GM21576 (cell line): ENCODE data around the gene TBRG1.
"Not testable (repeated sequence)": the region's sequence is repeated elsewhere in the genome, so short reads cannot be mapped to it uniquely, and the experiment has no call there.

Experiments
- ATAC-seq: cut with Tn5 transposase; IDR thresholded peaks from one replicate; pipeline ENCODE4 v1.9.1; 2021; ENCODE audit warnings: mild to moderate bottlenecking, moderate library complexity; ENCODE audit not compliant: unreplicated experiment

Gene TBRG1, protein sequence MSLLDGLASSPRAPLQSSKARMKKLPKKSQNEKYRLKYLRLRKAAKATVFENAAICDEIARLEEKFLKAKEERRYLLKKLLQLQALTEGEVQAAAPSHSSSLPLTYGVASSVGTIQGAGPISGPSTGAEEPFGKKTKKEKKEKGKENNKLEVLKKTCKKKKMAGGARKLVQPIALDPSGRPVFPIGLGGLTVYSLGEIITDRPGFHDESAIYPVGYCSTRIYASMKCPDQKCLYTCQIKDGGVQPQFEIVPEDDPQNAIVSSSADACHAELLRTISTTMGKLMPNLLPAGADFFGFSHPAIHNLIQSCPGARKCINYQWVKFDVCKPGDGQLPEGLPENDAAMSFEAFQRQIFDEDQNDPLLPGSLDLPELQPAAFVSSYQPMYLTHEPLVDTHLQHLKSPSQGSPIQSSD

DNA sequence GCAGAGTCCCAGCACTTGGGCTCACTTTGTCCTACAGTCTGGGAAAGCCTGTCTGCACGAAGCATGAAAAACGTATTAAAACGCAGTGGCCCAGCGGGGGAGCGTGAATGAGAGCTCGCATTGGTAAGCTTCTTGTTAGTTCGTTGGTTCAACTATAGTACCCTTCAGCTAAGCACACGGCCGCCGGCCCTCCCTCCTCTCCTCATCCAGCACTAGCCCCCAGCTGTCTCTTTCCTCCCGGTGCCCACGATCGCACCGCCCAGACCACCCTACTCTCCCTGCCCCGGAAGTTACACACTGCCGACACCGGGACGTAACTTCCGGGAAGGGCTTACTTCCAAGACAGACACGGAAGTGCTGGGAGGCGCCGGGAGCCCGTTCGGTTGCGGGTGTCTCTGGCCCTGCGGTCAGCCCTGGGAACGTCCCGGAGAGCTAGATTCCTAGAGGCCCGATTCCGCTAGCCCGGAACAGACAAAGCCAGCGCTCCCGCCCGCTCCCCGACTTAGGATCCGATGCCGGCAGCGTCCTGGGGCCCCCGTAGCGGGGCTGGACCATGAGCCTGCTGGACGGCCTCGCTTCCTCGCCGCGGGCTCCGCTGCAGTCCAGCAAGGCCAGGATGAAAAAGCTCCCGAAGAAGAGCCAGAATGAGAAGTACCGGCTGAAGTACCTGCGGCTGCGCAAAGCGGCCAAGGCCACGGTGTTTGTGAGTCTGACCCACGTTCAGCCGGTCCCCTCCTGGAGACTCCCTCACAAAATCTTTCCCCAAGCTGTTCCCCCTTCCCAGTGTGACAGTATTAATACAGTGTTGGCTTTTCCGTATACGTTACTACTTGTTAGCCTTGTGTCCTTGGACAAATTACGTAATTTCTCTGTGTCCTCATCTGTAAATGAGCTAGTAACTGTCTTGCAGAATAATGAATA is at the start of gene TBRG1:
TBRG1 (plus strand) TSS at position 334 of the 921 bp plus-strand sequence; CDS start at position 554, 220 bp downstream.
- peak; percentile 100 for ATAC-seq

DNA sequence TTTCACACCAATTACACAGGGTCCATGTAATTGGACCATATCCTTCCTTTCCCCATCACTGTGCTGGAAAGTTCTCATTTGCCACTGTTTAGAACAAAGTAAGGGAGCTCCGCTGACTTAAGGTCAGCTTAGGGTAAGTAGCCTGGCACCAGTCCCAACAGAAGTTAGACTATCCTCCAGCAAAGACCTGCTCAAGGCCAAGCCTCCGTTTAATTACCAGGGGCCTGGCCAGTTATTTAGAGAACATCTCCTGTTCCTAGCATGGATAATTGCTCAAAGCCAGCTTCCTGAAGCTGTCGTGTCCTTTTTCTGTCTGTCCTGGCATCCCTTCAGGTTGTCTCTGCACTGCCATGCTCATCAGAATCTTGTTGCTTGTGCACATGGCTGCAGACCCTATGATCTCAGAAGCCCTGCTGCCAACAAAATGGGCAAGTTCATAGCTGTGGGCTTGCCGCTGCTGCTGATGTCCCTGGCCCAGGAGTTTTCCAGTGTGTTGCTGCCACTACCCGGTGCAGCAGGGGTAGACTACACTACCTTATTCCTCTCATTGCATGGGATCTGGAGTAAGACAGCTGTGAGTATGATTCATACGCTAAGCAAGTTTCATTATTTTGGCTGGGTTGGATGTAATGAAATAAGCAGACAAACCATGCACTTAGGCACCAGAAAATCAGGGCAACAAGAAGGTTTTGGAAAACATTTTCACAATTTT is 44.8 kb upstream of the TBRG1 start:
- no peak for ATAC-seq

DNA sequence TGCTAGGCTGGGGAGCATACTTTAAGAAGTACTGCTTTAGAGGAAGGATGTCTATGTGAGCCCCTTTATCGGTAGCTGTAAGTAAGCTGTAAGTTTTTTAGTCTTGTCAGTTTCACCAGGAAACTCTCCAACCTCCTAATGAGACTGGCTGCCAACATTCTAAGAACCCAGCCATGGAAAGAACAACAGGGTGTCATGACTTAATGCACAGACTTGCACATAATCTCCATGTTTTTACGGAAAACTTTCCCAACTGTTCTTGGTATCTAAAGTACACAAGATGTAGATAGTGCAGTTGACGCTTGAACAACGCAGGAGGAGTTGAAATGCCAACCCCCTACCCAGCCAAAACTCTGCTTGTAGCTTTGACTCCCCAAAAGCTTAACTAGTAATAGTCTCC is 43.9 kb upstream of the TBRG1 start:
- ATAC-seq = no peak

DNA sequence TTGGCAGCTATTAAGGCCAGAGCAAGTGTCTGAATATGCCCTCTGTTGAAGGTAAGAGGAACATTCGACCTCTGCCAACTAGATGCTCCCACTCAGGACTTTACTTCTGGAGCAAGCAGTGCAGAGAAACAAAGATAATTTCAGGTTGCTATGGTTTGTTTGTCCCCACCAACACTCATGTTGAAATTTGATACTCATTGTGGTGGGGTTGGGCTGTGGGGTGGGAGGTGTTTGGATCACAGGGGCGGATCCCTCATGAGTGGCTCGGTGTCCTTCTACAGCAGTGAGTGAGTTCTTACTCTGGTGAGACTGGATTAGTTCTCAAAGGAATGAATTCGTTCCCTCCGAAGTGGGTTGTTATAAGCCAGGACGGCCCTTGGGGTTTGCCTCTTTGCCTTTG is 40.8 kb upstream of the TBRG1 start:
- no peak for ATAC-seq

DNA sequence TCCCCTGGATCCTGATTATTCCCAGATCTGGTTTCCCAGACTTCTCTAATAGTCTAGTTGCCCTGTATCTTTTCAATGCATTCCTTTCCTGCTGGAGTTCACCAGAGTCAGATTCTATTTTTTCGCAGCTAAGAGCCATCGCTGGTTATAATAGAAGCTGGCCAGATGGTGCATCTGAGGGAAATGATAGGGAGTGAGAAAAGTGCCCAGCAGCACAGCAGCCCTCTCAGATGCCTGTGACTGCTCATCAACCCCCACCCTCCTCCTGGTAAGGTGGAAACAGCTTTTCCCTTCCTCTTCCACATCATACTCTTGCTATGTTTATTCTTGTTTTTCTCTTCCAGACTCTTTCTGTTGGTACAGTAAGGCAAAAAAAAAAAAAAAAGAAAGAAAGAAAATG is 40.1 kb upstream of the TBRG1 start:
- no peak for ATAC-seq

DNA sequence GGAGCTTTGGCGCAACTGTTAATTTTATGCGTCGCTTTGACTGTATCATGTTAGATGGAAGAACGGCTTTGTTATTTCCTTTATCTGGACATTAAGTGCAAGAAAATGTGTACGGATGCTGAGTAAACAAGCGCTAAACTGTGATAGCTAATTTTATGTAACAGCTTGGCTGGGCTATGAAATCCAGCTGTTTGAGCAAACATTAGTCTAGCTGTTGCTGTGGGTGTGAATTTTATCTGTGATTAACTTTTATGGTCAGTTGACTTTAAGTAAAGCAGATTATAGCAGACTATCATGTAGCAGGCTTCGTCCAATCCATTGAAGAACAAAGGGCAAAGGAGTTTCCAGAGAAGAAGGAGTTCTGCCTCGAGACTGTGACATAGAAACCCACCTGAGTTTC is 38.9 kb upstream of the TBRG1 start:
- ATAC-seq = no peak

DNA sequence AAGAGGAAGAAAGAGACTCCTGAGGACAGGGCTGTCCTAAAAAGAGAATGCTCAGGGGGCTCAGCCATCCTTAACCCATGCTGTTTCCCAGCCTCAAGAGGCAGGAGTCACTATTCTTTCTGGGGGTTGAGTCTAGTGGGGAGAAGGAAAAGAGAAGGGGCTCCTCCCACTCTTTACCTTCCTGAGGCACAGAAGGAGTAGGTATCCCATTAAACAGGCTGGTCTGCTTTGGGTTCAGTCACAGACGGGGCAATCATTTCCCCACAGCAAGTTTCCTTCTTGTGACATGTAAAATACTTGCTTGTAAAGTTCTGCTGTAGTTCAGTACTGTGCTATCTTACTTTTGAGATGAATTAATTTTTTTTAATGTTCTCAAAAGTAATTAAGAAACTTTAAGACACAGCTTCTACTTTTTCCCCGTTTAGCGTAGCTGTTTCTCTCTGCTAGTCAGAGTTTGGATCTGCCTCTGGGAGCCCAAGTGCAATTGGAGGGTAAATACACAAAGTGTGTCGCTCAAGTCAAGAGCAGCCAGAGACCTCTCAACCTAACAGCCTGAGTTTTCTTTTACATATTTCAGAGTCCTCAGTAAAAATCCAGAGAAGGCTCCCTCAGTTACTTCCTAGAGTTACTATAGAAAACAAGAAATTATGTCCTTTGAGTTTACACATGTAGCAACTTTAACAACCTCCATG is 37.8 kb upstream of the TBRG1 start:
- no peak for ATAC-seq

DNA sequence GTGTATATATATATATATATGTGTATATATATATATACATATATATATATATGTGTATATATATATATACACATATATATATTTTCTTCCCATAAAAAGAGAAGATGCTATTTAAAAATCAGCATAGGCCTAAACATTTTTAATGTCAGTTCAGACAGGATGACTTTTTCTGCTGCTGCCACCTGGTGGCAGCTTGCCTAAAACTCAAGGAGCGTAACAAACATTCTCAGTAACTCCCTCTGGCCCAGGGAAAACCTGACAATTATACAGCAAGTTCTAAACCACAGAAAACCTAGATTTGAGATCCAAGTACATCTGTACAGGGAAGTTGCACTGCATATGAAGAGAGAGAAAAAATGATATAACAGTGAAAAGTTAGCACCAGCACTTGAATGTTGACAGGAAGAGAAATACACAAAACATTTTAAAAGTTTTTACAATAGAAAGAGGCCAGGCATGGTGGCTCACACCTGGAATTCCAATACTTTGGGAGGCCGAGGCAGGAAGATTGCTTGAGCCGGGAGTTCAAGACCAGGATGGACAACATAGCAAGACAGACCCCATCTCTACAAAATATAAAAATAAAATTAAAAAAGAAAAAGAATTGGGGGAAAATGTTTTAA is 36.3 kb upstream of the TBRG1 start:
- ATAC-seq = peak; percentile 47

DNA sequence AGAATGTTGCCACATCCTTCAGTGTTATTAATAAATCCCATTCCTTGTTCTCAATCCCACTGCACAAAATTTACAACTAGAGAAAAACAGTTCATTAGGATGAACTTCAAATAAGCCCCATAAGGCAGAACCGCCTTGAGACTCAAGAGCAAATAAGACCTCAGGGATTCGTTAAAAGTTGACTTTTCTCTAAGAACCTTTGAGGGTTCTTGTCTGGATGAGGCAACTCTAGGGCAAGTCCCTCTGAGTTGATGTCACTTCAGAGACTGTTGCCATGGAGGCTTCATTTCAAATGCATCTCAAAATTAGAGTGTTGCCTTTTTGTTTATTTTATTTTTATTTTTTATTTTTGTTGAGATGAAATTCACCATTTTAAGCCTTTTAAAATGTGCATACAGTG is 31.2 kb upstream of the TBRG1 start:
- no peak for ATAC-seq

DNA sequence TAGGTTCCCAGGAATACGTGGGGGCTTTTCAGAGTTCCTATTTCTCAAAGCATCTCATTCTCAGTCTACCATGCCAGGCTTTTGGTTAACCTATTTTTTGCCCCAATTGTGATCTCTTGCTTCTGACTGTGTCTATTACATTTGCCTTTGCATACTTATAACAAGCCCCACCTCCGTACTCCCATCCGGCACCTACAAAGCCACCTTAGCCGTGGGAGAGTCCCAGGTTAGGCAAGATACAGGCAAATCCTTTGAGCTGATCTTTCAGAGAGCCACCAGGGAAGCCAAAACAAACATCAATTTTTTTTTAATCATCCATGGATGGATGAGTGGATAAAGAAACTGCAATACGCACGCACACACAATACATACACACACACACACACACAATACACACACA is 30.0 kb upstream of the TBRG1 start:
- ATAC-seq = no peak

DNA sequence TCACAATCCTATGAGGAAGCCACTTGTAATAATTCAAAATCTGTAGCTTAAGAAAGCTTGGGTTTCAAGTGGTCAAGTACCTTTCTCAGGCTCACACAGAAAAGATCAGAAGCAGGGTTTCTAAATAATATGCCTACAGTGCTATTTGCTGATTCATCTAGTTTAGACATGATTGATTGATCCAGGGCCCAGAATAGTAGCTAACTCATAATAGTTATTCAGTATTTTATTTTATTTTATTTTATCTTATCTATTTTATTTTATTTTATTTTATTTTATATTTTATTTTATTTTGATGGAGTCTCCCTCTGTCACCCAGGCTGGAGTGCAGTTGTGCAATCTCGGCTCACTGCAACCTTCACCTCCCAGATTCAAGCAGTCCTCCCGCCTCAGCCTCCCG is 27.4 kb upstream of the TBRG1 start:
- no peak for ATAC-seq

DNA sequence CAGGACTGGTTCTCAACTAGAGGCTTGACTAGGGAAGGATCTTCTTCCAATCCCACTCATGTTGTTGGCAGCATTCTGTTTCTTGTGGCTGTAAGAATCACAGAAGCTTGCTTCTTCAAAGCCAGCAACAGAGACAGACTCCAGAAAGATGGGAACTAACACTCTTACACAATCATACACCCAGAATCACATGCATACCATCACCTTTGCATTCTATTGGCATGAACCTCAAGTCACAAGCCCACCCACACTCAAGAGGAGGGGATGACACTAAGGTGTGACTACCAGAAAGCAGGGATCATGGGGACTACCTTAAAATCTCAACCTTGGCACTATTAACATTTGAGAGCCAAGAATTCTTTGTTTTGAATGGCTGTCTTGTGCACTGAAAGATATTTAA is 25.0 kb upstream of the TBRG1 start:
- ATAC-seq = no peak

DNA sequence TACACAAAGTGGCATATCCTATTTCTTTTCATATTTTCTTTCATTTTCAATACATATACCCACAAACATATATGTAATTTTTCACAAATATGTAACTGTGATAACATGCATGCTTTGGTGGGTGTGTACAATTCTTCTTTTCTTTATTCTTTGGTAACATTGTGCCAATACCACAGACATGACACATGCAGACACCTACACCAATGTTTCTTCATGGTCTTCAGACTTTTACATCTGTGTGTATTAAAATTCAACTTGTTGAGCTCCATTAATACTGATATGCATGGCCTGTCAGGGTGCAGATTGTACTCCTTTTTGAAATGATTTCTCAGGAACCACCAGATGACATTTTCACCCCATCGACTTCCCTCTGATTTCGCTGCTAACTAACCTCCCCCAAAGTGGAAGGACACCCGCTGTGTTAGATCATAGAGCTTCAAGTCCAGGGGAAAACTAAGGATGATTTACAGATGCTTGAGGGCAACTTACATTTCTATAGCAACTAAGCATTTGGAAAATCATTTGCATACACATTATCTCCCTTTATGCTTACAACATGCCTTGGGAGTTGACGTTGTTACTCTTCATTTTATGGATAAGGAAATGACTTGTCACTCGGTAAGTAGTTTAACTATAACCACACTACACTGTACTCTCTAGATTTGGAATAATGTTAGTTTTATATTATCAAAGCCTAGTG is 21.9 kb upstream of the TBRG1 start:
- ATAC-seq = no peak

DNA sequence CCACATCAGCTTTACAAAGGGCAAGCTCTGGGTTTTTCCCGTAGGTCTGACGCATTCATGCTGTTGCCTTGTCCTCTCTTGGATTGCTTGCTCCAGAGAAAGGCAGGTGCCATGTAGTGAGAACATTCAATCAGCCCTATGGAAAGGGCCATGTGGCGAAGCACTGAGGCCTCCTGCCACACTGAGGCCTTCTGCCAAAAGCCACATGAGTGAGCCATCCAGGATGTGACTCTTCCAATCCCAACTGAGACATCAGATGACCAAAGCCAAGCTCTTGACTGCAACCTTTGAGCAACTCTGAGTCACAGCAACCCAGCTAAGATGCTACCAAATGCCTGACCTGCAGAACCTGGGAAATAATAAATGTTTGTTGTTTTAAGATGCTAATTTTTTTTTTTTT is 20.5 kb upstream of the TBRG1 start:
- ATAC-seq = no peak

DNA sequence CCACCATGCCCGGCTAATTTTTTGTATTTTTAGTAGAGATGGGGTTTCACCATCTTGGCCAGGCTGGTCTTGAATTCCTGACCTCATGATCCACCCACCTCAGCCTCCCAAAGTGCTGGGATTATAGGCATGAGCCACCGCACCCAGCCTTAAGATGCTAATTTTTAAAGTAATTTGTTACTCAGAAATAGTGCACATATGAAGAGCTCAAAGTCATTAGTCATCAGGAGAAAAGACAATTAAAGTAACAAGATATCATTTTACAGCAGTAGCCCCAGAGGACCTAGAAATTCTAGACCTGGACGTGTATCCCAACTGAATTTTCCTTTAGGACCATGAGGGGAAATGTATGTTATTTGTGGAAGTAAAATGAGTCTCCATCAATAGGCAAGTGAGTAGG is 19.9 kb upstream of the TBRG1 start:
- not testable (repeated sequence) for ATAC-seq

DNA sequence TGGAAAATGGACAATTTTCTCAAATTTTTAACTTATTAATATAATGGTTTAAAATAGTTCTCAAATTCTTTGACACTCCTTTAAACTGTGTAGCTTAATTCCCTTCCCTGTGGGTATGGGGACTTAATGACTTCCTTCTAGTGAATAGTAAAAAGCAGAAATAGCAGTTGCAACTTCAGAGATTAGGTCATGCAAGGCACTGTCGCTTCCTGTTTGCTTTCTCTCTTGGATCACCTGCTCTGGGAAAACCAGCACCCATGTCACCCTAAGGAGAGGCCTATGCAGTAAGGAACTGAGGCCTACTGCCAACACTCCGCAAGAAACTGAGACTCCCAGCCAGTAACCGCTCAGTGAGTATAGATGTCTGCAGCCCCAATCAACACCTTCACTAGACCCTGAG is 16.9 kb upstream of the TBRG1 start:
- ATAC-seq = no peak

DNA sequence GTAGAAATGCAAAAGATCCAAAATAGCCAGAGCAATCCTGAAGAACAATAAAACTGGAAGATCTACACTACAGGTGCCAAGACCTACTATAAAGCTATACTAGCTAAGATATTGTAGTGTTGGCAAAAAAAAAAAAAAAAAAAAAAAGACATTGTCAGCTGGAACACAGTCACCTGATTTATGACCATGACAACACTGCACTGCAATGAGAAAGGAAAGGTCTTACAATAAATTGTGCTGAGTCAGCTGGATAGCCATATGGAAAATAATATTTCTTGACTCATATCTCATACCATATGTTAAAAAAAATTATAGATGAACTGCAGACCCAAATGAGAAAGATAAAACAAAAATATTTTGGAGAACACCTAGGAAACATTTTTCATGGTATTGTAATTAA is 14.5 kb upstream of the TBRG1 start:
- no peak for ATAC-seq

DNA sequence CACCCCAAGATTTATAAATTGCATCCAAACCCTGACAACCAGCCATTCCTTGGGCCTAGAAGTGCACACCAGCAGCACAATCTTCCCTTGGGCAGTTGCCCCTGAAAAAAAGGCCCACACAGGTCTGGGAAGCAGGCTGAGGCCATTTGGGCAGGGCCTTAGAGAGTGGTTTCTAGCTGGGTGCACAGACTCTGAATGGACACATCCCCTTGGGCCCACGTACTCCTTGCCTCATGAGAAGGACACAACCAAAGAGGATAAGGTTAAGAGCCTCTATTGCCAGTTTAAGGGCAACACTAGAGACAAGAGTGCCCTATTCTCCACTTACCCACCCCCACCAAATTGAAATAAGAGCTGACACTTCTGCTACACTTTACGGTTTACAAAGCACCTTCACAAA is 12.4 kb upstream of the TBRG1 start:
- ATAC-seq = no peak

DNA sequence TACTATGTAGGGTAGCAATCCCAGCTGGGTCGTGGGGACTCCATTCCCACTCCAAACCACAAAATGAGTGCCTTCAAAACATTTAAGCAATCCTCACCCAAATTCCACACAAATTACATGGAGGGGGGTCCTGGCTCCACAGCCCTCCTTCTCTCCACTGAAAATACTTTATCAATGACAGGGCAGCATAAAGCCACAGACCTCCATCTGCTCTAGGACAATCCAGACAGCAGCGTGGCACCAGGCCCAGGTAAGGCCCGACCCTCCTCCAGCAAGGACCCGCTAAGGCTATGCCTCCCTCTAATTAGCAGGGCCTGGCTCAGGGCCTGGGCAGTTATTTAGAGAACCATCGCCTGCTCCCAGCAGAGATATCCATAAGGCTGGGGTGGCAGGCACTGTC is 11.6 kb upstream of the TBRG1 start, which contains the start of gene PANX3:
PANX3 (plus strand) TSS at position 365 of the 400 bp plus-strand sequence. CDS start 129 bp downstream, outside the sequence.
- no peak for ATAC-seq

DNA sequence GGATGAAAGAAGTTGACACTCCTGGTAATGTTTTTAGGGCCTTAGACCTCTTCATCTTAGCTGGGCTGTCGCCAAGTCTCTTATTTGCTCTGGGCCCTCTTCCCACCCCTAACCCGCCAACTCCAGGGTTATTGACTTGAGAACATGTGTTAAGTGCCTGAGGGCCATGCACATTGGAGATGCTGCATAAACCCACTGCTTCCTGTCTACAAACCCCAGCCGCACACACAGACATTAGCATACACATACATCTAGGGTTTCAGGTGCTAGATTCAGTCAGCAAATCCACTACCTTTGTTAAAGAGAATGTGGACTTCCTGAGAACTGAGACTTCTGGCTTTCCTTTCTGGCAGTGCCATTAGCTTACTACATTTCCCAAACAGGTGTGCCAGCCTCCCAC is 10.6 kb upstream of the TBRG1 start:
- no peak for ATAC-seq
